Uterus (tissue), 2 donors: ENCODE results near the gene IGLL1.

Source experiments
- POLR2A ChIP-seq, 2 donors: fragments of 450-650 bp; IDR thresholded peaks; one replicate each; pipeline ENCODE4 v1.6.1; 2016; ENCODE audit warnings: antibody characterized with exemption in 2 of 2, mild to moderate bottlenecking in 1 of 2, moderate library complexity in 1 of 2
- TF ChIP-seq, protein P1 (sequence below), 4 experiments: fragments of 200-600 bp in 2 of 4; fragments of 450-650 bp in 2 of 4; sonication (generic) in 2 of 4; IDR thresholded peaks; one replicate each; pipeline ENCODE4 v1.5.1; 2016 to 2019; ENCODE audit warnings: antibody characterized with exemption in 4 of 4, mild to moderate bottlenecking in 2 of 4, moderate library complexity in 1 of 4

DNA sequence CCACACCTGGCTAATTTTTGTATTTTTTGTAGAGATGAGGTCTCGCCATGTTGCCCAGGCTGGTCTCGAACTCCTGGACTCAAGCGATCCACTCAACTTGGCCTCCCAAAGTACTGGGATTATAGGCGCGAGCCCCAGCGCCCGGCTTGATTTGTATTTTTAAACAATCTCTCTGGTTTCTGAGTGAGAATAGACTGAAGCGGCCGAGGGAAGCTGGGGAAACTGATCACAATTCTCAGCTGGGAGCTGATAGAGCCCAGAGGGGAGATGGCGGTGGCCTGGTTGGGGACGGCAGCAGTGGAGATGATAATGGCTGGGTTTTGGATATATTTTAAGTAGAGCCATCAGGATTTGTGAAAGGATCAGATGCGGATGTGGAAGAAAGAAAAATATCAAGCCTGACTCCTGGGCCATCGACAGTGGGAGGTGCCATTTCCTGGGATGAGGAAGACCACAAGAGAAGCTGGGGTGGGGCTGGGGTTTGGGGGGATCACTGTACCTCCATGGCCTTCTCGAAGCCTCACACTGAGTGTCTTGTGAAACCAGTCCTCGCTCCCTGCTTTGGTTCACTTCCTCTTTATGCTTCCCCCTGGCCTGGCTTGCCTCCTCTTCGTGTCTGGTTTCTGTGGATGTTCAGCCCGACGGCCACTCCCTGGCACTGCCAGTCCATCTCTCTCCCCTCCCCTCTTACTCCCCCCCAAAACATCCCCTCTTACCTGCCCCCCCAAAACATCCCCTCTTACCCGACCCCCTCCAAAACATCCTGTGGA is 51.9 kb downstream of the IGLL1 start:
- TF ChIP-seq POLR2A (IDR thresholded peaks at IDR 0.05), result no peak
- TF ChIP-seq, protein P1, sequence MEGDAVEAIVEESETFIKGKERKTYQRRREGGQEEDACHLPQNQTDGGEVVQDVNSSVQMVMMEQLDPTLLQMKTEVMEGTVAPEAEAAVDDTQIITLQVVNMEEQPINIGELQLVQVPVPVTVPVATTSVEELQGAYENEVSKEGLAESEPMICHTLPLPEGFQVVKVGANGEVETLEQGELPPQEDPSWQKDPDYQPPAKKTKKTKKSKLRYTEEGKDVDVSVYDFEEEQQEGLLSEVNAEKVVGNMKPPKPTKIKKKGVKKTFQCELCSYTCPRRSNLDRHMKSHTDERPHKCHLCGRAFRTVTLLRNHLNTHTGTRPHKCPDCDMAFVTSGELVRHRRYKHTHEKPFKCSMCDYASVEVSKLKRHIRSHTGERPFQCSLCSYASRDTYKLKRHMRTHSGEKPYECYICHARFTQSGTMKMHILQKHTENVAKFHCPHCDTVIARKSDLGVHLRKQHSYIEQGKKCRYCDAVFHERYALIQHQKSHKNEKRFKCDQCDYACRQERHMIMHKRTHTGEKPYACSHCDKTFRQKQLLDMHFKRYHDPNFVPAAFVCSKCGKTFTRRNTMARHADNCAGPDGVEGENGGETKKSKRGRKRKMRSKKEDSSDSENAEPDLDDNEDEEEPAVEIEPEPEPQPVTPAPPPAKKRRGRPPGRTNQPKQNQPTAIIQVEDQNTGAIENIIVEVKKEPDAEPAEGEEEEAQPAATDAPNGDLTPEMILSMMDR (IDR thresholded peaks at IDR 0.05), result no peak
